ELF-1 (cell line): Measurements from ENCODE around the gene BCAS3.
"Not testable (repeated sequence)": the region's sequence is repeated elsewhere in the genome, so short reads cannot be mapped to it uniquely, and the experiment has no call there.

Experiments
- DNase-seq: peaks from one replicate; pipeline ENCODE4 v3.0.0-alpha.2; 2016; ENCODE audit warnings: low read depth, low spot score

Gene BCAS3

DNA sequence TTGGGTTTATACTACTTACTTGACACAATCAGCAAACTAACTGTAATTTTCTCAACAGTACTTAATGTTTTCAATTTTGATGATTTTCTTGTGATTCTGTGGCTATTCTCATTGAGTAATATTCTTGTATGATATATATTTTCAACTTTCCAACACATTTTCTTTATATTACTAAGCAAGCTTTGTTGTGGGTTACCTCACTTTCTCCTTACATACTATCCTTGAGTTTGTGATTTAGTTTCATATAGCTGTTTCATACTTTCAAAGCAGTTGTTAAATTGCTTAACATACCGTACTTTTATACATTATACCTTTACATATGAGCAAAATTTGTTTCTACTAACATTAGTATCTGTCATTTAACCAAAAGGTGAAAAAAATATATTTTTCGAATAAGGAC lies 197.1 kb downstream of the BCAS3 start:
- no peak for DNase-seq

DNA sequence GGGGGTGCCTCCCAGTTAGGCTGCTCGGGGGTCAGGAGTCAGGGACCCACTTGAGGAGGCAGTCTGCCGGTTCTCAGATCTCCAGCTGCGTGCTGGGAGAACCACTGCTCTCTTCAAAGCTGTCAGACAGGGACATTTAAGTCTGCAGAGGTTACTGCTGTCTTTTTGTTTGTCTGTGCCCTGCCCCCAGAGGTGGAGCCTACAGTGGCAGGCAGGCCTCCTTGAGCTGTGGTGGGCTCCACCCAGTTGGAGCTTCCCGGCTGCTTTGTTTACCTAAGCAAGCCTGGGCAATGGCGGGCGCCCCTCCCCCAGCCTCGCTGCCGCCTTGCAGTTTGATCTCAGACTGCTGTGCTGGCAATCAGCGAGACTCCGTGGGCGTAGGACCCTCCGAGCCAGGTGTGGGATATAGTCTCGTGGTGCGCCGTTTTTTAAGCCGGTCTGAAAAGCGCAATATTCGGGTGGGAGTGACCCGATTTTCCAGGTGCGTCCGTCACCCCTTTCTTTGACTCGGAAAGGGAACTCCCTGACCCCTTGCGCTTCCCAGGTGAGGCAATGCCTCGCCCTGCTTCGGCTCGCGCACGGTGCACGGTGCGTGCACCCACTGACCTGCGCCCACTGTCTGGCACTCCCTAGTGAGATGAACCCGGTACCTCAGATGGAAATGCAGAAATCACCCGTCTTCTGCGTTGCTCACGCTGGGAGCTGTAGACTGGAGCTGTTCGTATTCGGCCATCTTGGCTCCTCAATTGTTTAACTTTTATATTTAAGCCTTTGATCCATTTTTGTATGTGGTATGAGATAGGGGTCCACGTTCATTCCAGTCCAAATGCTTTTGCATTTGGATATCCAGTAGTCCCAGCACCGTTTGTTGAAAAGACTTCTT lies 209.3 kb downstream of the BCAS3 start:
- not testable (repeated sequence) for DNase-seq

DNA sequence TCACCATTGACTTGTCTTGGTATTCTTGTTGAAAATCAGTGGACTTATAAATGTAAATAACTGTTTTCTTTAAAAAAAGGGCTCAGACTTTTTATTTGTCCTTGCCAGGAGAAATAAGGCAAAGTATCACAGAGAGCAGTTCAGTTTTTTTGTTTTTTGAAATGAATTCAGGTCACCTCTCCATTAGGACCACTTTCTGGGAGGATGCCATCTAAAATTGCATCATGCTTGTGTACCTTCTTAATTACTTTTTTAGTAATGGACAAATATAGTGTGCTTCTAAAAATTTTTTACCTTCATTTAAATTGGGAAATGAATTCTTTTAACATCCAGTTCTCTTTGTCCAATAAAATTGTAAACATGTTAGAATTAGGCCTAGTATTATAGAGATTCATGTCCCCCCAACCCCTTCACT lies 210.0 kb downstream of the BCAS3 start:
- DNase-seq = peak; percentile 23

DNA sequence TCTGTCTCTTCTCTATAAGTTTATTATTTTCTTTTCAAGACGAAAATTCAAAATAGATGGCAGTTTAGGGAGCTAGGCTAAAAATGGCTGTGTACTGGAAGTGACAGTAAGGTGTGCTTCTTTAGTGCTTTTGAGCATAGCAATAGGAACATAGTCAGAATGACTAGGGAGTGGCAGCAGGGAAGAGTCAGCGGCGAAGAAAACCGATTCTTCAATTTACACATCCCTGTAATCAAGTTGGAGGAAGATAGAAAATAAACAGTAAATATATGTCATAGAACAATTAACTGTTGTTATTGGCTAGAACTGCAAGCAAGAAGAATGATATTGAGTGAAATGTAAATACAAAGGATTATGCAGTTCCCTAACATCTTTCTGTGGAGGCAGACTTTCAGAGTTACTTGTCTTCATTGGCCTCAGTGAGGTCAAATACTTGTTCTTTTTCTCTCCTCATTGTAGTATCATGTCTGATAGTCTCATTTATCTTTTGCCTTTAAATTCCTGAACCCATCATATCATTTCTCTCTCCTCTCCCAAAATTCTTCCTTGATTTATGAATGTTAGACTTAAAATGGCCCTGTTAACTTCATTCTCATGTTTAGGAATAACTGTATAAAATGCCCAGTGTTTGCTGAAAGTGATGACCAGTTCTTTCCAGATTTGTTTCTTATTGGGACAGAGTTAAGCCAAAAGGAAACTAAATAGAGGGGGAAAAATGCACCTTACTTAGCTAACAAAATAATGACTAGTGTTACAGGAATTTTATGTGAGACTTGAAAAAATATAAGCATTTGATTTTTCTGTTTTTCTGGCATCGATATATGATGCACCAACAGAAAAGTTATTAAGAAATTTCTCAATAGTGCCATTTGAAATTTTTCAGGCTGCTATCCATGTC lies 211.4 kb downstream of the BCAS3 start:
- DNase-seq = no peak

DNA sequence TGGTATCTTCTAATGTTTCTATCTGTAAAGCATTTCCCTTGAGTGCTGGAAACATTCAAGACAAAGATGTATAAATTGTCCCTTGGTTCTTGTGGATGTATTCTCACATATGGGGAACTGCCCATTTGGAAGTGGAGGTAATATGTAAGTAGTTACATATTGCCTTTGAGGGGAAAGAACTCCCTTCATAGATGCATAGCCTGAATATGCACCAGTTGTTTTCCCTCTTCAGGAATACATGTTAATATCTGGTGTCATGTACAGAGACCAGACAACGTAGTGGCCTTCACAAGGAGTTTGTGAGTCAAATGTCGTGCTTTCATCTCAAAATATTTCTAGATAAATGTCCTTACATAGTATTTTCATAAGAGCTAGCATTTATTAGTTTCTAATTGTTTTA lies 213.5 kb downstream of the BCAS3 start:
- no peak for DNase-seq

DNA sequence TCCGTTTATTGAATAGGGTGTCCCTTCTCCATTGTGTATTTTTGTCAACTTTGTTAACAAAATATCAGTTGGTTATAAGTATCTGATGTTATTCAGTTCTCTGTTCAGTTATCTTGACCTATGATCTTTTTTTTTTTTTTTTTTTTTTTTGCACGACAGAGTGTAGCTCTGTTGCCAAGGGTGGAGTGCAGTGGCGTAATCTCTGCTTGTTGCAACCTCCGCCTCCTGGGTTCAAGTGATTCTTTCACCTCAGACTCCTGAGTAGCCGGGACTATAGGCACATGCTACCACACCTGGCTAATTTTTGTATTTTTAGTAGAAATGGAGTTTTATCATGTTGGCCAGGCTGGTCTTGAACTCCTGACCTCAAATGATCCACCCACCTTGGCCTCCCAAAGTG lies 215.8 kb downstream of the BCAS3 start:
- DNase-seq = no peak

DNA sequence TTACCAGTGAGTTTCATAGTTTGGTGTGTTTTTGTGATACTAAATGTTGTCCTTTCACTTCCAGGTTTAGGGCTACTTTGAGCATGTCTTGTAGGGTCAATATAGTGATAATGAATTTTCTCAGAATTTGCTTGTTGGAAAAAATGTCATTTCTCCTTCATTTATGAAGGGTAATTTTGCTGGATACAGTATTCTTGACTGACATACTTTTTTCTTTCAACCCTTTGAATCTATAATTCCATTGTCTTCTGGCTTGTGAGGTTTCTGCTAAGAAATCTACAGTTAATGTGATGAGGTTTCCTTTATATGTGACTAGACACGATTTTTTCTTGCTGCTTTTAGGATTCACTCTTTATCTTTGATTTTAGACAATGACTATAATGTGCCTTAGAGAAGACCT lies 219.3 kb downstream of the BCAS3 start:
- DNase-seq = no peak

DNA sequence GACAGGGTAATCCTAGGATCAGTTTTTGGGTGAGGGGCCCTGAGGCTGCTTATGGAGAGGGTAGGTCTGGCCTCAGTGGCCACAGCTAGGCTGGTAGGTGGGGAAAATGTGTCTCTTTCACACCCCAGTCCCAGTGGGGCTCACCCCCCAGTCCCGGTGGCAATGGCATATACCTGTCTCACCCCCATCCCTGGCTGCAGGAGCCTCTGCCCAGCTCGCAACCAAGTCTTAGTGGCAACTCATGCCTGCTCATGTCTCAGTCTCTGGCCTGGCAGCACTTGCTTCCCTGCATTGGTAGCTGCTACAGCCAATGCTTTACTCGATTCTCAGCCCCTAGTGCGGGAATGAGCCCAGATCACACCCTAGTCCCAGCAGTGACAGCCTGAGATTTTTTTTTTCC lies 221.5 kb downstream of the BCAS3 start:
- DNase-seq = no peak

DNA sequence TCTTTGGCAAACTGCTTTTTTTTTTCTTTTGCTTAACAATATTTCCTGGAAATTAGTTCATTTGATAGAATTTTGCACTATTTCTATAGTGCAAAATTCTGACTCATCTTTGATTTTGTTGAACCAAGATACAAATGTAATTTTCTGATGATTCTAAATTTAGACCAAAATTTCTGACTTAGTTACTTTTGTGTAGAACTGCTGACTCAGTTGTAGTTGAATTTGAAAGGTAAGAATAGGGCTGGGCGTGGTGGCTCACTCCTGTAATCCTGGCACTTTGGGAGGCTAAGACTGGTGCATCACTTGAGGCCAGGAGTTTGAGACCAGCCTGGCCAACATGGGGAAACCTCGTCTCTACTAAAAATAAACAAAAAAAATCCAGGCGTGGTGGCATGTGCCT lies 223.0 kb downstream of the BCAS3 start:
- DNase-seq = no peak

DNA sequence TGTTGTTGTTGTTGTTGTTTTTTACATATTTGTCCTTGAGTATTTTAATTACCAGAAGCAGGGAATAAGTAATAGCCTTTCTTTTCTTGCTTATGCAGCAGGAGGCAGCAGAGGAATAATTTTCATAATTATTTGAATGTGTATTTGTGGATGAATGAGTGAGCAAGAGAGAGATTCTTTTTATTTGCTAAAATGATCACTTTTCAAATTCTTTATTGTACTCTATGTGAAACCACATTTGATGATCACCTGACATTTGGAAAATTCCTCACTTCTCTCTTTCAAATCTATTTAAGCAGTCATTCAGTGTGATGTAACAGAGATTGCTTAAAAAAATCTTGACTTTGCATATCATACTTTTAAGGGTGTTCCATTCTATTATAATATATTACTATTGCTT lies 223.6 kb downstream of the BCAS3 start:
- DNase-seq = no peak

DNA sequence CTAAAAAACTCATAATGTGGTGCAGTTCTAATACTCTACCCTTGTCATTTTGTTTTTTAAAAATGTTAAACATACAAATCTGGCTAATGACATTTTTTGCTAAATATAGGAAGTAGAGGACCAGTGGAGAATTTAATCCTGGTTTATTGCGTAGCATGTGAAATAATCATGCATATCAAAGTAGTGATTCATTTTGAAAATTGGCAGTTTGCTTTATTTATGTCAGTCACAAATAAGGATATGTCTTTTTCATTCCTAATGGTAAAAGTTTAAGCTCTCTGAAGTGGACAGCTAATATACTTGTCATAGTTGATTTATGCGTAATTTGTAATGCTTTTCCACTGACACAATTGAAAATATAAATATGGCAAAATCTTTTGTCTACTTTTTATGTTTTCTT lies 224.2 kb downstream of the BCAS3 start:
- DNase-seq = no peak

DNA sequence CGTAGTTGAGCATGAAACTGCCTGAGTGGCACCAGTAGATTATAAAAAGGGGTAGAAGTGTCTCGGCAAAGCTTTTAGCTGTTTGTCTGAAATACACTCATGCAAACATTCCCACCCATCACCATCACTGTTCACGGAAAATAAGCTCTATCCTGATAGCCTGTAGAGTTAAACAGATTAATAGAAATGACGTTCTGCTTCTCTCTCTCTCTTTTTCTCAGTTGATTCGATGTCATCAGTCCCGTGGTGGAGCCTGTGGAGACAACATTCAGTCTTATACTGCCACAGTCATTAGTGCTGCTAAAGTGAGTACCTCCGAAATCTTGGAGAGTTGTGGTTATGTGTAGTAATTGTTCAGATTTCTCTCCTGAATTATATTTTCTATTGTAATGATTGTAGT lies 224.7 kb downstream of the BCAS3 start:
- no peak for DNase-seq

DNA sequence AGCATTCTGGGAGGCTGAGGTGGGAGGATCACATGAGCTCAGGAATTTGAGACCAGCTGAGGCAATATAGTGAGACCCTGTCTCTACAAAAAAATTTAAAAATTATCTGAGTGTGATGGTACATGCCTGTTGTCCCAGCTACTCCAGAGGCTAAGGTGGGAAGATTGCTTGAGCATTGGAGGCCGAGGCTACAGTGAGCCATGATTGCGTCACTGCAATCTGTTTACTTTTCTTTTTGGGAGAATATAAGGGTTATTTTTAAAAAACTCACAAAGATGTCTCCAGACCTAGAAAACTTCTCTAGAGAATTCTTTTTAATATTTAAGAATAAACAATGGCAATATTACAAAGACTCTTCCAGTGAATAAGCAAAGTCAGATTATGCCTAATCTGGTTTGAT lies 226.9 kb downstream of the BCAS3 start:
- DNase-seq = no peak

DNA sequence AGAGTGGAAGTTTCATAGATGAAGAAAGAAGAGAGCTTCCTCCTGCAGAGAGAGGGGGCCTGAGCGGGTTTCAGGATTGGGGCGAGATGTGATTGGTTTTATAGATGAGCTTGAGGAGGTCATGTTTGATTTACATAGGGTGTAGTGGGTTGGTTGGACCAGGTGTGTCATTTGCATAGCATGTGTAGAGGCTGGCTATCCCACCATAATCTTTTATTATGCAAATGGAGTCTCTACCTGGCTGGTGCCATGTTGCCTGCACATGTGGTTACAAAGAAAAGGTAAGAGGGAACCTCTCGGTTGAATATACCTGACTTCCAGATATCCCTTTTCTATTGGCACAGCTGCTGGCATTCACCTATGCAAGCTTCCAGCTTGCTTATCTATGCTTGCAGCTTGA lies 228.1 kb downstream of the BCAS3 start:
- DNase-seq = no peak

DNA sequence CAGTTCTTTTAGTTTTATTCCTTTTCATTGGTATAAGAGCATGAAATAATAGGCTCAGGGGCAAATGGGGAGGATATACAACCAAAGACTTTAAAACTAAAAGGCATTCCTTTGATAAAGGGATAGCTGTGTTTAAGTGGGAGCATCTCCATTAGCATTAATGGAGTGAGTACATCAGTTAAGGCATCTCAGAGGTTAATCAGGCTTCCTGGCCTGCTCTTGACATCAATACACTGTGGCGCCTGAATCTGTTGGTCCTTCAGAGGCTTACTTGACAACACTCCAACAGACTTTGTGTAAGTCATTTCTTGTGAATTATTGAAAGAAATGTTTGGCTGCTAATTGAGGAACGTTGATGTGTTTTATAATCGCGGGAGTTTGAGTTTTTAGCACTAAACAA lies 230.7 kb downstream of the BCAS3 start:
- no peak for DNase-seq

DNA sequence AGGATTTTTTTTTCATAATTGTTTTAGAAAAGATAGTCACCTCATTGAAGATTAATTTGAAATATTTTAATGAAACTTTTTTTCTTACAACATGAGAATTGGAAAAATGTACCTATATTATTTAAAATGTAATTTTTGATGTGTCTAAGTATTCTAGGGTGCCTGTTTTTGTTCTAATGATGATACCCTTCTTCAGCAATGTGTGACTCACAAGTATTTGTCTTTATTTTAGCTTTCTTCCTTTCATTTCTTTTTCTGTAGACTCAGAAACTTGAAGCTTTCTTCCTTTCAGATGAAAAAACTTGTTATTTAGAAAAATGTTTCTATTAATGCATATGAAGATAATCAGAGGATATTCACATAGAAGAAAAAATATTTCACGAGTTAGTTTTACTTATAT lies 231.8 kb downstream of the BCAS3 start:
- no peak for DNase-seq

DNA sequence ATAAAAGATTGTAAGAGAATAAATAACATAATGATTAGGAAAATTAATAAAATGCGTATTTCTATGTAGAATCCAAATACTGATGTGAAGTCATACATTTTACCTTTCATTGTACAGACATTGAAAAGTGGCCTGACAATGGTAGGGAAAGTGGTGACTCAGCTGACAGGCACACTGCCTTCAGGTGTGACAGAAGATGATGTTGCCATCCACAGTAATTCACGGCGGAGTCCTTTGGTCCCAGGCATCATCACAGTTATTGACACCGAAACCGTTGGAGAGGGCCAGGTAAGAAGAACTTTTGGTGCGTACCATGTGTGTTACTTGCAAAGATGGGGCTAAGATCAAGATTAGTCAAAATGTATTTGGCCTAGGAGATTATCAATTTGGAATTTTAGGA lies 232.8 kb downstream of the BCAS3 start:
- no peak for DNase-seq

DNA sequence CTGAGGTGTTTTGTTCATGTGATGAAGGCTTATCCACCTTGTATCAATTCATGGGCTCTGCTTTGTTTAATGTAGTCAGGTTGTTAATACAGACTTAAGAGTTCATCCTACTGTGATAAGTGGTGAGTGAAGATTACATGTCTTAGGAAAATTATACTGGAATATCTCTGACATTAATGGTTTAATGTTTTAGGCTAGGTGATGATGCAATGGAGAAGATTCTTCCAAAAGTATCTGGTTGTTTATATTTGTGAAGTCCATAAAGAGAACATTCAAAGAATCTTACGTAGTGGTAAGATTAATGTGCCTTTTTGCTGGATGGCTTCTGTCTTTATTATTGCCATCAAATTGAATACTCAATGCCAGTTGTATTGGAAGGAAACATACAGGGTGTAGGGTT lies 236.4 kb downstream of the BCAS3 start:
- no peak for DNase-seq

DNA sequence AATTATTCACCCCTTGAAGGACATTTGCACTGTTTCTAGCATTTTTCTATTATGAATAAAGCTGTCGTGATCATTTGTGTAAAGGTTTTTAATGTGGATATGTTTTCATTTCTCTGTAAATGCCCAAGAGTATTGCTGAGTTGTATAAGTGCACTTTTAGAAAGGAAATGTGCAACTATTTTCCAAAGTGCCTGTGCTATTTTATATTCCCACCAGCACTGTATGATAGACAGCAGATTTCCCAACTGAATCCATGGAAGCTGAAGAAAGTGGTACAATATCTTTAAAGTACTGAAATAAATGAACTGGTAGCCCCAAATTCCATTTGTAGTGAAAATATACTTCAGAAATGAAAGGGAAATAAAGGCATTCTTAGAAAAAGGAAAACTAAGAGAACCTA lies 238.4 kb downstream of the BCAS3 start:
- no peak for DNase-seq

DNA sequence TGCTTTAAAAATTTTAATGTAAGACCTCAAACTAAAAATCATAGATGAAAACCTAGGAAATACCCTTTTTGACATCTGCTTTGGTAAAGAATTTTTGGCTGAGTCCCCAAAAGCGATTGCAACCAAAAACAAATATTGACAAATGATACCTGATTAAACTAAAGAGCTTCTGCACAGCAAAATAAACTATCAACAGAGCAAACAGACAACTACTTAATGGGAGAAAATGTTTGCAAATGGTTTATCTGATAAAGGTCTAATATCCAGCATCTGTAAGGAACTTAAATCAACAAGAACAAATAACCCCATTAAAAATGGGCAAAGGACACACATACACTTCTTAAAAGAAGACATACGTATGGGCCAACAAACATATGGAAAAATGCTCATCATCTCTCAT lies 242.5 kb downstream of the BCAS3 start:
- DNase-seq = no peak

DNA sequence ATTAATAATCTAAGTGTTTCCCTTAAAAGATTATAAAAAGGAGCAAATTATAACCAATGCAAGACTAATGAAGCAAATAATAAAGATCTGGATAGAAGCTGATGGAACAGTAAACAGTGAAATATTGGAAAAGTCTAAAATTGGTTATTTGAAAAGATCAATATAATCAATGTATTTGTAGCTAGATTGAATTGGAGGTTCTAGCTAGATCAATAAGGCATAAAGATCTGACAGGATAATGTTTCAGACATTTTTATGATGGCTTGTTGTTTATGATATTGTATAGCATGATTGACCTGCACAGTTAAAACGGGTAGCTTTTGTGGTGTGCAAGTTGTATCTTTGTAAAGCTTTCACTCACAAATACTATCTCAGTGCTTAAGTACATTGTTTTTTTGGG lies 245.3 kb downstream of the BCAS3 start:
- DNase-seq = no peak

DNA sequence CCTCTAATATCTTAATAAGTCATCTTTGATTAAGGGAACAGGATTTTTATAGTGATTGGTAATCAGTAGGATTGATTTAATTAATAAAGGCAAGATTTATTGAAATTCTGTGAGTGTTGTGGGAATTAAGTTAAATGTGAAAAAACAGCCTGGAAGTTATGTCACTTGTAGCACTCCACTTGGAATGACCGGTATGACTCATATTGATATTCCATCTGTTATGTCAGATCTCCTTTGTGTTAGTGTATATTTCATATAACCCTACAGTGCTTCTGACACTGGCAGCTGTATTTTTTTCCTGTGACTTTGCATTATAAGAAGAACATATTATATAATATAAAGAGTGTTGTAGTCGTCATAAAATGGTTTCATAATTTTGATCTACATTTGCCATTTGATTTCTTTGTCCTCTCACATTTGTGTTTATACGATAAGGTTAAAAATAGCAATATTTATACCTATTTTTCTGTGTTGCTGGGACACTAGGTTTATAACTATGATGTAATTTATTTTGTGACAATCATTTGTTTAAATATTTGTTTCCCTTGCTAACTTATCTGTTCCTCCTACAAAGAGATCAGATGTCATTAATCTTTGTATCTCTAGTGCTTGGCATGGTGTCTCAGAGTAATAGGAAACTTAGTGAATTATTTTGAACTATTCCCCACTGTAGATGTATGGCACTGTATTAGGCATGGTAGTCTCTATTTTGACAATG lies 249.0 kb downstream of the BCAS3 start:
- DNase-seq = no peak
